Glutamatergic neuron (in vitro differentiated cells): ENCODE results near the gene STRN. TPM values are rescaled to one million over a fixed set of nuclear protein-coding genes. Genes with fewer than 3 reads are reported as not detected.

Experiments used
- DNase-seq: peaks from one replicate; pipeline ENCODE4 v3.0.0; 2022
- H3K27ac Mint-ChIP-seq: one replicate; pipeline ENCODE4 v1.8.0; 2020; ENCODE audit warnings: mild to moderate bottlenecking, mixed read lengths, inconsistent platforms; ENCODE audit not compliant: unreplicated experiment
- H3K27me3 Mint-ChIP-seq: one replicate; pipeline ENCODE4 v1.8.0; 2020; ENCODE audit warnings: mild to moderate bottlenecking, moderate library complexity, mixed read lengths, inconsistent platforms; ENCODE audit not compliant: unreplicated experiment
- H3K36me3 Mint-ChIP-seq: one replicate; pipeline ENCODE4 v1.8.0; 2020; ENCODE audit warnings: mild to moderate bottlenecking, mixed read lengths, inconsistent platforms; ENCODE audit not compliant: unreplicated experiment
- H3K4me1 Mint-ChIP-seq: one replicate; pipeline ENCODE4 v1.8.0; 2020; ENCODE audit warnings: mild to moderate bottlenecking, low read depth, mixed read lengths, inconsistent platforms; ENCODE audit not compliant: unreplicated experiment
- H3K4me3 Mint-ChIP-seq: one replicate; pipeline ENCODE4 v1.8.0; 2020; ENCODE audit warnings: mild to moderate bottlenecking, mixed read lengths, inconsistent platforms; ENCODE audit not compliant: unreplicated experiment
- H3K9me3 Mint-ChIP-seq: one replicate; pipeline ENCODE4 v1.8.0; 2020; ENCODE audit warnings: mild to moderate bottlenecking, moderate library complexity, mixed read lengths, inconsistent platforms; ENCODE audit not compliant: unreplicated experiment
- CTCF ChIP-seq: fragments of 200-600 bp; sonication (generic); IDR thresholded peaks from one replicate; pipeline ENCODE4 v1.5.0; 2021; ENCODE audit not compliant: partially characterized antibody, unreplicated experiment
- total RNA-seq: library from RNA; stranded (reverse); fragmentation: NEBNext Ultra II Directional; extraction: Animal tissue kit (Norgen Biotek cat#: 25700); gene quantifications from one replicate; pipeline ENCODE4 v1.2.1, GENCODE V29; 2021; ENCODE audit not compliant: unreplicated experiment

The STRN gene
- total RNA-seq, 1 donor from 2014 or later: 20.8 TPM

- Mint-ChIP-seq H3K4me3 (no peak overlapping the region), H3K9me3 (no peaks in the 10 kb centered on the region), H3K36me3 (no peaks in the 10 kb centered on the region), H3K4me1 (no peaks in the 10 kb centered on the region), H3K27me3 (peaks cover 4% of the 10 kb centered on the region), H3K27ac (no peak overlapping the region)
- no peak for TF ChIP-seq CTCF
- no peak for DNase-seq
Observed at GRCh38 chr2:36811071-36811470, 155.3 kb downstream of the STRN start.

GRCh38 chr2:36809069-36809445, 157.3 kb downstream of the STRN start:
- Mint-ChIP-seq H3K36me3 (no peaks in the 10 kb centered on the region), H3K4me1 (peaks cover 5% of the 10 kb centered on the region), H3K9me3 (peaks cover 2% of the 10 kb centered on the region), H3K4me3 (no peak overlapping the region), H3K27ac (no peak overlapping the region), H3K27me3 (peaks cover 4% of the 10 kb centered on the region)
- no peak for DNase-seq
- TF ChIP-seq CTCF: no peak

- Mint-ChIP-seq H3K4me1 (peaks cover 5% of the 10 kb centered on the region), H3K27ac (no peak overlapping the region), H3K4me3 (no peak overlapping the region), H3K27me3 (peaks cover 4% of the 10 kb centered on the region), H3K9me3 (peaks cover 2% of the 10 kb centered on the region), H3K36me3 (no peaks in the 10 kb centered on the region)
- no peak for TF ChIP-seq CTCF
- DNase-seq: no peak
Observed at GRCh38 chr2:36808386-36809068, 157.8 kb downstream of the STRN start.

GRCh38 chr2:36807223-36807886, 159.0 kb downstream of the STRN start:
- Mint-ChIP-seq H3K27me3 (peaks cover 4% of the 10 kb centered on the region), H3K36me3 (no peaks in the 10 kb centered on the region), H3K4me1 (peaks cover 5% of the 10 kb centered on the region), H3K27ac (no peak overlapping the region), H3K4me3 (no peak overlapping the region), H3K9me3 (peaks cover 2% of the 10 kb centered on the region)
- DNase-seq: no peak
- no peak for TF ChIP-seq CTCF

GRCh38 chr2:36805635-36806224, 160.6 kb downstream of the STRN start:
- H3K9me3 Mint-ChIP-seq: peaks cover 2% of the 10 kb centered on the region
- no peak overlapping the region for H3K27ac Mint-ChIP-seq
- peaks cover 4% of the 10 kb centered on the region for H3K27me3 Mint-ChIP-seq
- no peak overlapping the region for H3K4me3 Mint-ChIP-seq
- H3K36me3 Mint-ChIP-seq: no peaks in the 10 kb centered on the region
- no peak for TF ChIP-seq CTCF
- no peak for DNase-seq
- H3K4me1 Mint-ChIP-seq: peaks cover 5% of the 10 kb centered on the region
